Measurements from ENCODE around the gene CORO2A. TPM values are rescaled to one million over a fixed set of nuclear protein-coding genes. Genes with fewer than 3 reads are reported as not detected.
A peak's percentile ranks its signal among the peaks of the same experiment; 100 is the strongest.

The CORO2A gene
- polyA plus RNA-seq, 1 of the 3 experiments (the other 2 are of a cell fraction) = 2.3 TPM

GRCh38 chr9:98191671-98192502, 550 bp downstream of the CORO2A start:
- peak overlapping the region; percentile 28; the same call in 1 of the 2 replicates for H3K9ac ChIP-seq
- POLR2A ChIA-PET = interaction anchor here (0.7 to 1.0 kb wide), 2 partner anchors 19 to 65 kb away, joined by 3 to 4 read pairs; no protein-coding TSS in a partner anchor

GRCh38 chr9:98191181-98191608, 1.2 kb downstream of the CORO2A start:
- Histone ChIP-seq H3K36me3 (replicated peaks in 1 of 2; ENCODE audit: control insufficient read depth in 1 of 2, insufficient read depth in 2 of 2, low read length in 1 of 2) (no peaks in the 10 kb centered on the region), H3K4me2 (no peak overlapping the region), H4K20me1 (ENCODE audit: insufficient read depth) (no peaks in the 10 kb centered on the region), H3K4me3 (ENCODE audit: low read depth in 2 of 2, low read length in 1 of 2) (no peak overlapping the region; a peak in 1 of 4 replicates), H3K79me2 (ENCODE audit: insufficient read depth) (no peaks in the 10 kb centered on the region), H3K4me1 (ENCODE audit: control insufficient read depth in 1 of 2, insufficient read depth in 2 of 2, low read depth in 1 of 2, low read length in 1 of 2) (peaks cover 0 to 11% of the 10 kb centered on the region in 2 experiments; a peak in 1 of 4 replicates), H3K9ac (no peak overlapping the region), H3K9me2 (no peaks in the 10 kb centered on the region), H3K27ac (ENCODE audit: low read depth in 2 of 2, low read length in 1 of 2) (no peak overlapping the region), H3K9me3 (no peaks in the 10 kb centered on the region), H3K27me3 (ENCODE audit: insufficient read depth) (no peaks in the 10 kb centered on the region), H2AFZ (ENCODE audit: low read depth) (no peak overlapping the region), H3F3A (replicated peaks; ENCODE audit: insufficient read depth) (no peaks in the 10 kb centered on the region)
- POLR2A ChIA-PET = interaction anchor here (0.7 kb wide), 1 partner anchor 65 kb away, joined by 4 read pairs; no protein-coding TSS in a partner anchor
- CTCF ChIA-PET = interaction anchor here (0.7 to 2.6 kb wide), 5 partner anchors 8 to 72 kb away, joined by 3 to 10 read pairs (median 3); no protein-coding TSS in a partner anchor
- DNase-seq = no peak
- 93% methylated on average over 4 of the region's 5 CpGs for WGBS (ENCODE audit: low lambda C conversion rate)
- TF ChIP-seq MEF2A (IDR thresholded peaks at IDR 0.05; ENCODE audit: borderline replicate concordance, low read depth) (no peak), EP300 (IDR thresholded peaks at IDR 0.05; ENCODE audit: borderline replicate concordance in 1 of 2, low read depth in 1 of 2, low read length in 1 of 2) (no peak), EZH2phosphoT487 (IDR thresholded peaks at IDR 0.05; ENCODE audit: borderline replicate concordance, low read depth) (no peak), NFIC (IDR thresholded peaks at IDR 0.05; ENCODE audit: borderline replicate concordance) (no peak), SIN3A (IDR thresholded peaks at IDR 0.05; ENCODE audit: borderline replicate concordance, low read depth, low read length) (no peak), POLR2AphosphoS5 (IDR thresholded peaks at IDR 0.05; ENCODE audit: low read depth, low read length) (no peak)
- TF ChIP-seq, protein P1, sequence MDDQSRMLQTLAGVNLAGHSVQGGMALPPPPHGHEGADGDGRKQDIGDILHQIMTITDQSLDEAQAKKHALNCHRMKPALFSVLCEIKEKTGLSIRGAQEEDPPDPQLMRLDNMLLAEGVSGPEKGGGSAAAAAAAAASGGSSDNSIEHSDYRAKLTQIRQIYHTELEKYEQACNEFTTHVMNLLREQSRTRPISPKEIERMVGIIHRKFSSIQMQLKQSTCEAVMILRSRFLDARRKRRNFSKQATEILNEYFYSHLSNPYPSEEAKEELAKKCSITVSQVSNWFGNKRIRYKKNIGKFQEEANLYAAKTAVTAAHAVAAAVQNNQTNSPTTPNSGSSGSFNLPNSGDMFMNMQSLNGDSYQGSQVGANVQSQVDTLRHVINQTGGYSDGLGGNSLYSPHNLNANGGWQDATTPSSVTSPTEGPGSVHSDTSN (IDR thresholded peaks at IDR 0.05) = no peak

More at GRCh38 chr9:98191671-98192502, 550 bp downstream of the CORO2A start:
- peak overlapping the region in 1 of 2 experiments; percentile 48; a peak in 1 of 4 replicates for H3K27ac ChIP-seq (ENCODE audit: low read depth in 2 of 2, low read length in 1 of 2)
- H3K4me3 ChIP-seq (ENCODE audit: low read depth in 2 of 2, low read length in 1 of 2) = peak overlapping the region; percentile 73 to 76
- peaks cover 0 to 11% of the 10 kb centered on the region in 2 experiments; a peak in 1 of 4 replicates for H3K4me1 ChIP-seq (ENCODE audit: control insufficient read depth in 1 of 2, insufficient read depth in 2 of 2, low read depth in 1 of 2, low read length in 1 of 2)
- TF ChIP-seq RCOR1 (IDR thresholded peaks at IDR 0.05; ENCODE audit: low read length) (no peak), NRF1 (IDR thresholded peaks at IDR 0.05; ENCODE audit: low read depth, low read length) (no peak)
- TF ChIP-seq, protein P2, sequence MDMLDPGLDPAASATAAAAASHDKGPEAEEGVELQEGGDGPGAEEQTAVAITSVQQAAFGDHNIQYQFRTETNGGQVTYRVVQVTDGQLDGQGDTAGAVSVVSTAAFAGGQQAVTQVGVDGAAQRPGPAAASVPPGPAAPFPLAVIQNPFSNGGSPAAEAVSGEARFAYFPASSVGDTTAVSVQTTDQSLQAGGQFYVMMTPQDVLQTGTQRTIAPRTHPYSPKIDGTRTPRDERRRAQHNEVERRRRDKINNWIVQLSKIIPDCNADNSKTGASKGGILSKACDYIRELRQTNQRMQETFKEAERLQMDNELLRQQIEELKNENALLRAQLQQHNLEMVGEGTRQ (IDR thresholded peaks at IDR 0.05; ENCODE audit: borderline replicate concordance, low read depth, low read length) = no peak
- H3F3A ChIP-seq (replicated peaks; ENCODE audit: insufficient read depth) = no peaks in the 10 kb centered on the region
- no peaks in the 10 kb centered on the region for H3K36me3 ChIP-seq (replicated peaks in 1 of 2; ENCODE audit: control insufficient read depth in 1 of 2, insufficient read depth in 2 of 2, low read length in 1 of 2)
- CTCF ChIA-PET = interaction anchor here (0.6 to 2.6 kb wide), 11 partner anchors 9 to 269 kb away, joined by 3 to 10 read pairs (median 3); no protein-coding TSS in a partner anchor
- no peaks in the 10 kb centered on the region for H3K9me2 ChIP-seq
- no peaks in the 10 kb centered on the region for H4K20me1 ChIP-seq (ENCODE audit: insufficient read depth)
- 80% methylated on average over 14 of the region's 47 CpGs for WGBS (ENCODE audit: low lambda C conversion rate)
- DNase-seq = peak; percentile 77
- no peaks in the 10 kb centered on the region for H3K79me2 ChIP-seq (ENCODE audit: insufficient read depth)
- H3K9me3 ChIP-seq = no peaks in the 10 kb centered on the region
- peak overlapping the region; percentile 78 for H3K4me2 ChIP-seq
- H3K27me3 ChIP-seq (ENCODE audit: insufficient read depth) = no peaks in the 10 kb centered on the region
- peak overlapping the region; percentile 70; the same call in 1 of the 2 replicates for H2AFZ ChIP-seq (ENCODE audit: low read depth)
